VCaP (cell line): Measurements from ENCODE around the gene SLC25A21.

Source experiments
- H3K27ac ChIP-seq: fragments of 450-650 bp; 2 replicates; pipeline ENCODE4 v1.5.1; 2017
- TF ChIP-seq, protein P1 (sequence below): fragments of 450-650 bp; conservative IDR thresholded peaks from 2 replicates; pipeline ENCODE4 v1.5.1; 2017; ENCODE audit warnings: mild to moderate bottlenecking, moderate library complexity

SLC25A21 gene

DNA sequence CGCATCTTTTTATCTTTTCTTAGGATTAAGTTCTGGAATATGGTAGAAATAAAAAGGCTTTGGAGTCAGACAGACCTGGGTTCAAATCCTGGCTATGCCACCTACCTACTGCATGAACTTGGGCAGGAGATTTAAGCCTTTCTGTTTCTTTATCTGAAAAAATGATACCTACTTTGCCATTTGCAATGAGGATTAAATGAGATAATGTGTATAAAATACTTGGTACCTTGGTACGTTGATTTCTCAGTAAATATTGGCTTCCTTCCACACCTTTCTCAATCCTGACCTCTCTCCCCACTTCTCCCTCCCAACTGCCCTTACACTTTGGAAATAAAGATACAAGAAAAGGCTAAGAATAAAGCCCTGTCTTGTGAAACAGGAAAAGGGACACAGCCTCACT lies 338.1 kb downstream of the SLC25A21 start:
- no peak overlapping the region for H3K27ac ChIP-seq

DNA sequence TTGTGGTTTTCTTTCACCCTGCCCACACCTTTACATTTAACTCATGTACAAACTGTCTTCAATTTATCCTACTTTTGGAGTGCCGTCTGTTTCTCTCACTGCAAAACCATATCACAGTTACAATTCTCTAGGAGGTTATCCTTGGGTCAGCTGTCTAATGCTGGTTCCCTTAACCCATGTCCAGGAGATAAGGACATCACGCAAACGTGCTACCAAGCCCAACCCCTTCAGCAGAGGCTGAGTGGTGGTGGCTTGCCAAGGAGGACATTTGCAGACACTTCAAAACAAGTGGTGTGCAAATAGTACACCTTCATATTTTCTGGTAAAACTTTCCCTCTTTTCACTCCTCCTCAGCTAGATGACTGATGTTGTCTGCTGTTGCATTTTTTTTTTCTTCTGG lies 342.9 kb downstream of the SLC25A21 start:
- TF ChIP-seq, protein P1, sequence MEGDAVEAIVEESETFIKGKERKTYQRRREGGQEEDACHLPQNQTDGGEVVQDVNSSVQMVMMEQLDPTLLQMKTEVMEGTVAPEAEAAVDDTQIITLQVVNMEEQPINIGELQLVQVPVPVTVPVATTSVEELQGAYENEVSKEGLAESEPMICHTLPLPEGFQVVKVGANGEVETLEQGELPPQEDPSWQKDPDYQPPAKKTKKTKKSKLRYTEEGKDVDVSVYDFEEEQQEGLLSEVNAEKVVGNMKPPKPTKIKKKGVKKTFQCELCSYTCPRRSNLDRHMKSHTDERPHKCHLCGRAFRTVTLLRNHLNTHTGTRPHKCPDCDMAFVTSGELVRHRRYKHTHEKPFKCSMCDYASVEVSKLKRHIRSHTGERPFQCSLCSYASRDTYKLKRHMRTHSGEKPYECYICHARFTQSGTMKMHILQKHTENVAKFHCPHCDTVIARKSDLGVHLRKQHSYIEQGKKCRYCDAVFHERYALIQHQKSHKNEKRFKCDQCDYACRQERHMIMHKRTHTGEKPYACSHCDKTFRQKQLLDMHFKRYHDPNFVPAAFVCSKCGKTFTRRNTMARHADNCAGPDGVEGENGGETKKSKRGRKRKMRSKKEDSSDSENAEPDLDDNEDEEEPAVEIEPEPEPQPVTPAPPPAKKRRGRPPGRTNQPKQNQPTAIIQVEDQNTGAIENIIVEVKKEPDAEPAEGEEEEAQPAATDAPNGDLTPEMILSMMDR, result no peak
- no peak overlapping the region for H3K27ac ChIP-seq

More for the DNA sequence above, 338.1 kb downstream of the SLC25A21 start:
- TF ChIP-seq, protein P1, result no peak

DNA sequence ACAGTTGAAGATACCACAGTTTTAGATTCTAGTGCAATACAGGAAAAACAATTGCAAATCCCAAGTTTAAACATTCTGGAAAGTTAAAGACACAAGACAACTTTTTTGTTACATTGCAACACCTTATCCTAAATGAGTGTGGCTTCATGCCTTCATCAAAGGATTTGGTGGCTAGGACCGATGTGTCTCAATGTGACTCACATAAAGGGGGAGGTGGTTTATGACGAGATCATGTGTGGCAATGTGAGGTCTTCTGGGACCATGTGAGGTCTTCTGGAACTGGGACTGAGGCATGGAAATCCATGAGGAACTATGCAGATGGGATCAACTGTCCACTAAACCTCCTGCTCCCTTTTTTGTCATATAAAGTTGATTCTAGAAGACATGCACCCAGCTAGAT lies 344.5 kb downstream of the SLC25A21 start:
- TF ChIP-seq, protein P1, result no peak
- H3K27ac ChIP-seq, result no peak overlapping the region

DNA sequence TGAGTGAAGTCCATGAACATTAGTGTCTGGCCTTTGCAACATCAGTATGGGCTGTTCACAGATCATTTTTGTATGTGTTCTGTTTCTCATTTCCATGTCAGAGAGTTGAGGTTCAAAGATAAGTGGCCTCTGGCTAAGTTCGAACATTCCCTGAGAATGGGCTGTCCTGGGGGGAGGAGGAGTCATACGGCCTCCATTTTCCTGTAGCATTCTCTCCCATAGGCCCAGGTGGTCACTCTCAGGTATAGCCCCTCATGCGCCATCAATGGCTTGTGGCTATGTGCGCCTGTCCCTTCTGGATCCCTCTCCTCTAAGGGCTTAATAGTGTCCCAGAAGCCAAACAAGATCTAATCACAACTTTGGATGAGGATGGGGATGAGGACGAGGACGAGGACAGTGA lies 345.8 kb downstream of the SLC25A21 start:
- no peak overlapping the region for H3K27ac ChIP-seq
- TF ChIP-seq, protein P1, result no peak

DNA sequence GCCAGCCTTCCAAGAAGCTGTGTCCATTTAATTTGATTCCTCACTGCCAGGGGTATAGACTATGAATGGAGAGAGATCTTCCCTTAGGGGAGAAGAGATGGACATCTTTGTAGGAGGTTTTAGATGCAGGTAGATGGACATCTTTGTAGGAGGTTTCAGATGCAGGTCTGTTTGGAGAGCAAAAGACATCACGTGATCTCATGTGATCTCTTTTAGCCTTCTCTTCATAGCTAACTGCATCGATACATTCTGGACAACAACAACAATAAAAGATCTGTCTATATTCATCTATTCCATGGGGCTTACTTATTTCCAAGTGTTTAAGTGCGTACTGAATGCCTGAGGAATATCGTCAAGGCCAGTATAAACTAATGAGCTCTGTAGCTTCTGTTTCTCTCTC lies 347.6 kb downstream of the SLC25A21 start:
- TF ChIP-seq, protein P1, result no peak
- no peak overlapping the region for H3K27ac ChIP-seq

DNA sequence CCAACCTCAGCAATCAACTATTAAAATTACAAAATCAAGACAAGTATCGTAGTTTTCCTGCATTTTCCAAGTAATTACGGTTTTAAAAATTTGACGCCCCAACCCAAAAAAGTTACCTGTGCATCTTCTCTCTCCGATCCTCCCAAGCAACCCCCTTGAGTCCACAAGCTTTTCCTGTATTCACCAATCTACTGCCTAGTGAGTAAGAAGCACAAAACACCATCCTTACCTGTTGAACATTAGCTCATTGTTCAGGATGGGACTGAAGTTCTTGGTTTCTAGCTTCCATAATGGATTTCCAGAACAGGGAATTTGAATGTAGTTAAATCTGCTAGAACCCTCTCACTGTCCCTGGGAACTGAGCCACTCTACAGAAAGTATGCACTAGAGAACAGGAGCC lies 348.8 kb downstream of the SLC25A21 start:
- no peak overlapping the region; the same call in 1 of the 2 replicates for H3K27ac ChIP-seq
- TF ChIP-seq, protein P1, result no peak

DNA sequence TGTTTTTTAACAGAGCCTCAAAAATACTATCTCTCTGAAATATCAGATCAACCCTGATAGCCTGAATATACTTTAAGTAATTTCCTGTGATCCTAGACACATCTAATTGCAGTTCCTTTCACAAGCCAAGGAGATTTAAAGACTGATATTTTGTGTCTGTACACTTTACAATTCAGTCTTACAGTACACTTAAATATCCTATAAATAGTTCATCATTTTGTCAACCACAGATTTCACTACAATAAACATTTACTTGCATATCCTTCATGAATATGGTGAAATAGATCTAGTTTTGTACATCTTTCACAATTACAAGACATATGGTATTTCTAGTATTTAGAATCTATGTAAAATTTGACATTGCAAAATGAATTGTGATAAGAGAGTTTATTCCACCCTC lies 349.7 kb downstream of the SLC25A21 start:
- H3K27ac ChIP-seq, result peak overlapping the region; percentile 59
- TF ChIP-seq, protein P1, result no peak

DNA sequence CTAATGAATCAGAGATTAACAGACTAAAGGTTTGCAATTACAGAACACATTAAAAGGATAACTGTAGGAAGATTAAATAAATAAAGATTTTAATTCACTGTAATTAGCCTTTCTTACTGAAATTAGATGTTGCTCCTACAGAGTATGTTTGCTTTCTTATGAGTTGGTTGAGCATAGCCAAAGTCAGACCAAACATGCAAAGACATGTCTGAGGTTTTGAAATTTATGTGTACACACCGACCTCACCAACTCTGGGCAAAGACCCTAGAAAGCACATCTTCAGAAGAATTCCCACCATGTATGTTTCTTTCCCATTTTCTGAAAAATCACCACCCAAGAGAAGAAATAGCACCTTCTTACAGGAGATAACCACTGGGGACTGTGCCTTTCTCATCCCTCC lies 351.5 kb downstream of the SLC25A21 start:
- no peak overlapping the region for H3K27ac ChIP-seq
- TF ChIP-seq, protein P1, result no peak
